MM.1S (cell line): ENCODE measurements around the gene MBD2.

Experiments used
- DNase-seq: peaks from one replicate; pipeline ENCODE4 v3.0.0-alpha.2; 2015
- H2AFZ ChIP-seq: fragments of 300-600 bp; sonication (generic); 2 replicates; pipeline ENCODE4 v1.6.0; 2016; ENCODE audit warnings: antibody characterized with exemption, low read length
- H3F3A ChIP-seq: fragments of 300-600 bp; sonication (generic); 2 replicates; pipeline ENCODE4 v1.6.1; 2016; ENCODE audit warnings: mild to moderate bottlenecking, antibody characterized with exemption, low read length, moderate library complexity, mixed read lengths; ENCODE audit not compliant: insufficient read depth
- H3K27ac ChIP-seq: fragments of 300-600 bp; sonication (generic); 2 replicates; pipeline ENCODE4 v1.5.1; 2016; ENCODE audit warnings: mild to moderate bottlenecking, low read length
- H3K27me3 ChIP-seq: fragments of 300-600 bp; sonication (generic); replicated peaks from 2 replicates; pipeline ENCODE4 v1.6.0; 2016; ENCODE audit warnings: low read length; ENCODE audit not compliant: insufficient read depth
- H3K36me3 ChIP-seq: fragments of 300-600 bp; sonication (generic); replicated peaks from 2 replicates; pipeline ENCODE4 v1.6.1; 2016; ENCODE audit warnings: mild to moderate bottlenecking, low read length, mixed read lengths; ENCODE audit not compliant: insufficient read depth
- H3K4me1 ChIP-seq: fragments of 300-600 bp; sonication (generic); 2 replicates; pipeline ENCODE4 v1.6.1; 2016; ENCODE audit warnings: low read length, mixed read lengths
- H3K4me2 ChIP-seq: fragments of 300-600 bp; sonication (generic); 2 replicates; pipeline ENCODE4 v1.6.0; 2016; ENCODE audit warnings: low read depth, low read length
- H3K4me3 ChIP-seq: fragments of 300-600 bp; sonication (generic); 2 replicates; pipeline ENCODE4 v1.5.1; 2016; ENCODE audit warnings: low read length, mixed read lengths
- H3K79me2 ChIP-seq: fragments of 300-600 bp; sonication (generic); 2 replicates; pipeline ENCODE4 v1.6.1; 2016; ENCODE audit warnings: mixed run types, low read length, mixed read lengths
- H3K9ac ChIP-seq: fragments of 300-600 bp; sonication (generic); 2 replicates; pipeline ENCODE4 v1.6.1; 2016; ENCODE audit warnings: low read length, mixed read lengths
- H3K9me2 ChIP-seq: fragments of 300-600 bp; sonication (generic); replicated peaks from 2 replicates; pipeline ENCODE4 v1.6.1; 2016; ENCODE audit warnings: mild to moderate bottlenecking, low read length, mixed read lengths; ENCODE audit not compliant: insufficient read depth
- H3K9me3 ChIP-seq: fragments of 300-600 bp; sonication (generic); replicated peaks from 2 replicates; pipeline ENCODE4 v1.6.1; 2016; ENCODE audit warnings: mild to moderate bottlenecking, low read length, mixed read lengths; ENCODE audit not compliant: insufficient read depth
- H4K20me1 ChIP-seq: fragments of 300-600 bp; sonication (generic); 2 replicates; pipeline ENCODE4 v1.6.1; 2016; ENCODE audit warnings: mild to moderate bottlenecking, low read length, moderate library complexity, mixed read lengths; ENCODE audit not compliant: insufficient read depth
- CTCF ChIP-seq: fragments of 300-600 bp; sonication (generic); IDR thresholded peaks from 2 replicates; pipeline ENCODE4 v1.5.1; 2016; ENCODE audit warnings: antibody characterized with exemption, low read length, mixed read lengths
- EZH2 ChIP-seq: fragments of 300-600 bp; sonication (generic); optimal IDR thresholded peaks from 2 replicates; pipeline ENCODE3; 2017; ENCODE audit warnings: low read depth, mild to moderate bottlenecking, antibody characterized with exemption, low read length, mixed read lengths
- EZH2phosphoT487 ChIP-seq: fragments of 300-600 bp; sonication (generic); IDR thresholded peaks from 2 replicates; pipeline ENCODE4 v1.6.1; 2018; ENCODE audit warnings: antibody characterized with exemption, low read length

MBD2 gene

GRCh38 chr18:54267701-54268100 lies 43.2 kb upstream of the MBD2 start:
- Histone ChIP-seq H3K4me3 (no peak overlapping the region), H3K4me2 (no peak overlapping the region), H3K9me3 (no peaks in the 10 kb centered on the region), H3K9me2 (no peaks in the 10 kb centered on the region), H3K79me2 (peaks cover 4% of the 10 kb centered on the region; the same call in 1 of the 2 replicates), H3F3A (peaks cover 29% of the 10 kb centered on the region), H3K9ac (no peak overlapping the region), H2AFZ (no peak overlapping the region), H3K36me3 (no peaks in the 10 kb centered on the region), H3K27me3 (no peaks in the 10 kb centered on the region), H4K20me1 (no peaks in the 10 kb centered on the region), H3K4me1 (peaks cover 17% of the 10 kb centered on the region), H3K27ac (no peak overlapping the region)
- no peak for DNase-seq
- TF ChIP-seq CTCF (no peak), EZH2phosphoT487 (no peak), EZH2 (no peak)

DNA sequence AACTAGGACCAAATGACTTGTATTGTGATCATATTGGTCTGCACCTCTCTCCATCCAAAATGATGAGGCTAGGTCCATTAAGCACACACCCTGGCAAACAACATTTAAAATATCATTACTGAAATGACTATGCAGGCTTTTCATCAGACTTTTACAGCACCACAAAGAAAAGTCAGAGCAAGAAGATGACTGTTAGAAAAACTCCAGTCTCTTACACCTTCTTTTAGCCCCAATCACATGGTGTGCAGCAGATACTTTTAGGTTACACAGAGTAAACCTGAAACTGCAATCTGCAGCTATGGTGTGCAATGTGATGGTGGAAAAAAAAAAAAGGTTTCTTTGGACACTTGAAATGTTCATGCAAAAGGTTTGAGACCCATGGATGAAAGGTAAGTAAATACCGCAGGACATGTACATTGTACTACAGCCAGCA lies 39.5 kb upstream of the MBD2 start:
- TF ChIP-seq EZH2phosphoT487 (no peak), CTCF (no peak), EZH2 (no peak)
- DNase-seq = peak; percentile 62
- no peaks in the 10 kb centered on the region for H3K79me2 ChIP-seq
- H3K4me2 ChIP-seq = peak overlapping the region; percentile 84
- no peaks in the 10 kb centered on the region for H3K36me3 ChIP-seq
- peak overlapping the region; percentile 6; the same call in 1 of the 2 replicates for H3K9ac ChIP-seq
- H3K4me1 ChIP-seq = peaks cover 23% of the 10 kb centered on the region
- peaks cover 20% of the 10 kb centered on the region for H3F3A ChIP-seq
- no peaks in the 10 kb centered on the region for H3K27me3 ChIP-seq
- H4K20me1 ChIP-seq = no peaks in the 10 kb centered on the region
- peak overlapping the region; percentile 48 for H2AFZ ChIP-seq
- peak overlapping the region; percentile 60 for H3K27ac ChIP-seq
- no peaks in the 10 kb centered on the region for H3K9me2 ChIP-seq
- peak overlapping the region; percentile 16; the same call in 1 of the 2 replicates for H3K4me3 ChIP-seq
- no peaks in the 10 kb centered on the region for H3K9me3 ChIP-seq

GRCh38 chr18:54261894-54262293 lies 37.4 kb upstream of the MBD2 start:
- Histone ChIP-seq H3K36me3 (no peaks in the 10 kb centered on the region), H3K27me3 (no peaks in the 10 kb centered on the region), H3K79me2 (no peaks in the 10 kb centered on the region), H3F3A (peaks cover 13% of the 10 kb centered on the region), H3K9me3 (no peaks in the 10 kb centered on the region), H3K4me3 (no peak overlapping the region), H3K4me1 (peaks cover 23% of the 10 kb centered on the region), H3K4me2 (peak overlapping the region; percentile 18; the same call in 1 of the 2 replicates), H3K27ac (no peak overlapping the region), H3K9me2 (no peaks in the 10 kb centered on the region), H4K20me1 (no peaks in the 10 kb centered on the region), H3K9ac (no peak overlapping the region), H2AFZ (0 out of 2 replicates have a peak overlapping the region, but pooled peaks have one; percentile 23)
- peak; percentile 37 for DNase-seq
- TF ChIP-seq EZH2phosphoT487 = no peak
- no peak for TF ChIP-seq EZH2
- no peak for TF ChIP-seq CTCF
